Mesendoderm (in vitro differentiated cells): ENCODE measurements around the gene CFAP46.
"Not testable (repeated sequence)": the region's sequence is repeated elsewhere in the genome, so short reads cannot be mapped to it uniquely, and the experiment has no call there.

Experiments
- DNase-seq: peaks from one replicate; pipeline ENCODE4 v3.0.0; 2013
- H2AK5ac ChIP-seq: 2 replicates; pipeline ENCODE4 v1.6.1; 2013; ENCODE audit warnings: low read length, inconsistent platforms
- H2BK120ac ChIP-seq: 2 replicates; pipeline ENCODE4 v1.6.1; 2013; ENCODE audit warnings: low read depth, mild to moderate bottlenecking, low read length, moderate library complexity, mixed read lengths
- H2BK15ac ChIP-seq: replicated peaks from 2 replicates; pipeline ENCODE4 v1.6.1; 2013; ENCODE audit warnings: low read depth, mild to moderate bottlenecking, moderate library complexity
- H2BK5ac ChIP-seq: 2 replicates; pipeline ENCODE4 v1.6.1; 2013; ENCODE audit warnings: low read length, inconsistent platforms
- H3K18ac ChIP-seq: 2 replicates; pipeline ENCODE4 v1.6.1; 2013; ENCODE audit warnings: mild to moderate bottlenecking, low read length, mixed read lengths
- H3K23ac ChIP-seq: one replicate; pipeline ENCODE4 v1.6.1; 2013; ENCODE audit warnings: low read length
- H3K27ac ChIP-seq: 2 replicates; pipeline ENCODE4 v1.5.1; 2013; ENCODE audit warnings: low read depth, mild to moderate bottlenecking, inconsistent platforms, low read length, moderate library complexity
- H3K27me3 ChIP-seq: 2 replicates; pipeline ENCODE4 v1.6.1; 2013; ENCODE audit warnings: low read length, control low read depth, mild to moderate bottlenecking, inconsistent platforms; ENCODE audit not compliant: insufficient read depth, poor library complexity
- H3K36me3 ChIP-seq: 2 replicates; pipeline ENCODE4 v1.6.1; 2013; ENCODE audit warnings: low read length, inconsistent platforms; ENCODE audit not compliant: control insufficient read depth, insufficient read depth
- H3K4ac ChIP-seq: one replicate; pipeline ENCODE4 v1.6.1; 2013; ENCODE audit warnings: low read depth, mild to moderate bottlenecking, low read length, moderate library complexity
- H3K4me1 ChIP-seq: 2 replicates; pipeline ENCODE4 v1.6.1; 2013; ENCODE audit warnings: low read depth, low read length, inconsistent platforms; ENCODE audit not compliant: control insufficient read depth
- H3K4me2 ChIP-seq: 2 replicates; pipeline ENCODE4 v1.6.1; 2013; ENCODE audit warnings: low read length
- H3K4me3 ChIP-seq: 2 replicates; pipeline ENCODE4 v1.5.1; 2013; ENCODE audit warnings: mild to moderate bottlenecking, low read length
- H3K56ac ChIP-seq: one replicate; pipeline ENCODE4 v1.6.1; 2013; ENCODE audit warnings: low read length
- H3K79me1 ChIP-seq: 2 replicates; pipeline ENCODE4 v1.6.1; 2013; ENCODE audit warnings: low read length, inconsistent platforms
- H3K79me2 ChIP-seq: 2 replicates; pipeline ENCODE4 v1.6.1; 2013; ENCODE audit warnings: mild to moderate bottlenecking, low read length; ENCODE audit not compliant: control insufficient read depth, insufficient read depth
- H3K9ac ChIP-seq: 2 replicates; pipeline ENCODE4 v1.6.1; 2013; ENCODE audit warnings: low read length, inconsistent platforms
- H4K5ac ChIP-seq: one replicate; pipeline ENCODE4 v1.6.1; 2013; ENCODE audit warnings: low read length
- H4K8ac ChIP-seq: one replicate; pipeline ENCODE4 v1.6.1; 2013; ENCODE audit warnings: low read depth, mild to moderate bottlenecking, control low read depth, low read length, moderate library complexity
- WGBS: extraction: QIAGEN DNeasy Blood & Tissue Kit; methylation state at CpG from one replicate; pipeline ENCODE4 v1.1.7; 2013; ENCODE audit warnings: low lambda C conversion rate, missing lambda C conversion rate; ENCODE audit not compliant: insufficient coverage; ENCODE audit errors: extremely low coverage; 5-methylcytosine and 5-hydroxymethylcytosine counted together

Gene CFAP46

GRCh38 chr10:132904181-132904813, 38.1 kb downstream of the CFAP46 start:
- Histone ChIP-seq H3K27ac (no peak overlapping the region), H3K9ac (no peak overlapping the region), H3K27me3 (no peaks in the 10 kb centered on the region), H3K79me1 (no peaks in the 10 kb centered on the region), H3K4me1 (no peaks in the 10 kb centered on the region), H3K79me2 (no peaks in the 10 kb centered on the region), H3K36me3 (no peaks in the 10 kb centered on the region), H2AK5ac (no peak overlapping the region), H3K23ac (no peak overlapping the region), H2BK15ac (no peak overlapping the region), H4K8ac (no peak overlapping the region), H3K4me3 (no peak overlapping the region), H3K4ac (no peak overlapping the region), H2BK120ac (no peak overlapping the region), H3K18ac (no peak overlapping the region), H2BK5ac (no peak overlapping the region), H4K5ac (no peak overlapping the region), H3K56ac (no peak overlapping the region), H3K4me2 (no peak overlapping the region)
- peak; percentile 43 for DNase-seq
- WGBS, result no CpG with 5 or more reads among the region's 15 CpGs

GRCh38 chr10:132902656-132903575, 39.5 kb downstream of the CFAP46 start:
- not testable (repeated sequence) for H3K79me2 ChIP-seq, H4K8ac ChIP-seq, H3K4me1 ChIP-seq, H3K4ac ChIP-seq, H3K56ac ChIP-seq, H3K4me3 ChIP-seq, H3K23ac ChIP-seq, H3K27me3 ChIP-seq, H3K4me2 ChIP-seq, H2BK5ac ChIP-seq, H3K79me1 ChIP-seq, H3K18ac ChIP-seq, H4K5ac ChIP-seq, H3K27ac ChIP-seq, H2BK120ac ChIP-seq, H3K36me3 ChIP-seq, H3K9ac ChIP-seq, H2BK15ac ChIP-seq, DNase-seq, H2AK5ac ChIP-seq
- no CpG with 5 or more reads among the region's 19 CpGs for WGBS

- Histone ChIP-seq H2BK120ac (no peak overlapping the region), H4K5ac (no peak overlapping the region), H3K18ac (no peak overlapping the region), H3K4me3 (no peak overlapping the region), H3K27me3 (no peaks in the 10 kb centered on the region), H3K9ac (no peak overlapping the region), H2BK15ac (no peak overlapping the region), H3K4ac (no peak overlapping the region), H2AK5ac (no peak overlapping the region), H3K36me3 (no peaks in the 10 kb centered on the region), H4K8ac (no peak overlapping the region), H3K4me2 (no peak overlapping the region), H3K27ac (no peak overlapping the region), H2BK5ac (no peak overlapping the region), H3K56ac (no peak overlapping the region), H3K4me1 (no peaks in the 10 kb centered on the region), H3K23ac (no peak overlapping the region), H3K79me2 (no peaks in the 10 kb centered on the region), H3K79me1 (no peaks in the 10 kb centered on the region)
- DNase-seq, result no peak
- no CpG with 5 or more reads among the region's 7 CpGs for WGBS
Measured at GRCh38 chr10:132901351-132901750, 41.0 kb downstream of the CFAP46 start.

- Histone ChIP-seq H4K5ac (no peak overlapping the region), H3K4ac (no peak overlapping the region), H3K36me3 (no peaks in the 10 kb centered on the region), H3K4me2 (no peak overlapping the region), H3K23ac (no peak overlapping the region), H3K18ac (no peak overlapping the region), H2AK5ac (no peak overlapping the region), H3K27me3 (no peaks in the 10 kb centered on the region), H3K56ac (no peak overlapping the region), H3K4me3 (no peak overlapping the region), H2BK15ac (no peak overlapping the region), H3K79me2 (no peaks in the 10 kb centered on the region), H4K8ac (no peak overlapping the region), H2BK120ac (no peak overlapping the region), H3K9ac (no peak overlapping the region), H2BK5ac (no peak overlapping the region), H3K4me1 (no peaks in the 10 kb centered on the region), H3K27ac (no peak overlapping the region), H3K79me1 (no peaks in the 10 kb centered on the region)
- DNase-seq, result no peak
- WGBS, result no CpG with 5 or more reads among the region's 14 CpGs
Measured at GRCh38 chr10:132900211-132900756, 42.1 kb downstream of the CFAP46 start.

- no peak overlapping the region for H2BK15ac ChIP-seq
- H3K4ac ChIP-seq, result no peak overlapping the region
- H3K79me2 ChIP-seq, result no peaks in the 10 kb centered on the region
Measured at GRCh38 chr10:132899751-132900065, 42.7 kb downstream of the CFAP46 start.

More at GRCh38 chr10:132899751-132900065, 42.7 kb downstream of the CFAP46 start:
- no peak for DNase-seq
- no CpG with 5 or more reads among the region's 7 CpGs for WGBS
- H2AK5ac ChIP-seq, result no peak overlapping the region
- H4K5ac ChIP-seq, result no peak overlapping the region
- no peaks in the 10 kb centered on the region for H3K79me1 ChIP-seq
- H3K27ac ChIP-seq, result no peak overlapping the region
- no peak overlapping the region for H4K8ac ChIP-seq
- H3K27me3 ChIP-seq, result no peaks in the 10 kb centered on the region
- no peak overlapping the region for H2BK120ac ChIP-seq
- H3K23ac ChIP-seq, result no peak overlapping the region
- H3K18ac ChIP-seq, result no peak overlapping the region
- H3K56ac ChIP-seq, result no peak overlapping the region
- no peak overlapping the region for H3K9ac ChIP-seq
- H2BK5ac ChIP-seq, result no peak overlapping the region
- no peak overlapping the region for H3K4me3 ChIP-seq
- H3K4me2 ChIP-seq, result no peak overlapping the region
- H3K36me3 ChIP-seq, result no peaks in the 10 kb centered on the region
- no peaks in the 10 kb centered on the region for H3K4me1 ChIP-seq
